Lower lobe of right lung (tissue), 2 donors: Measurements from ENCODE around the gene SART3. TPM values are rescaled to one million over a fixed set of nuclear protein-coding genes. Genes with fewer than 3 reads are reported as not detected.

Experiments used
- ATAC-seq, 2 donors: fragments of 200-7000 bp; cut with Tn5 transposase; one replicate each; pipeline ENCODE4 v1.9.1; 2020 to 2022; ENCODE audit warnings: mild to moderate bottlenecking in 2 of 2, moderate library complexity in 2 of 2
- DNase-seq: peaks from one replicate; pipeline ENCODE4 v3.0.0-alpha.2; 2020
- H3K27ac ChIP-seq: fragments of 200-600 bp; one replicate; pipeline ENCODE4 v1.8.0; 2022
- H3K27me3 ChIP-seq: fragments of 200-600 bp; one replicate; pipeline ENCODE4 v1.8.0; 2022; ENCODE audit warnings: low read depth
- H3K36me3 ChIP-seq: fragments of 200-600 bp; one replicate; pipeline ENCODE4 v1.8.0; 2022; ENCODE audit warnings: mild to moderate bottlenecking
- H3K4me1 ChIP-seq: fragments of 200-600 bp; one replicate; pipeline ENCODE4 v1.8.0; 2022
- H3K4me3 ChIP-seq: fragments of 200-600 bp; one replicate; pipeline ENCODE4 v1.8.0; 2022; ENCODE audit warnings: mild to moderate bottlenecking
- H3K9me3 ChIP-seq: fragments of 200-600 bp; one replicate; pipeline ENCODE4 v1.8.0; 2022
- intact Hi-C: fragments of 100-400 bp; cut with DNase I; formaldehyde crosslinking; loops from one replicate; pipeline ENCODE4 v1.11.0; 2022
- total RNA-seq: library from RNA; stranded (reverse); fragmentation: NEBNext Ultra II Directional; extraction: Animal tissue kit (Norgen Biotek cat#: 25700); gene quantifications from one replicate; pipeline ENCODE4 v1.2.1, GENCODE V29; 2021
- TF ChIP-seq, protein P1 (sequence below): fragments of 200-600 bp; IDR thresholded peaks from one replicate; pipeline ENCODE4 v1.8.0; 2022; ENCODE audit warnings: antibody characterized with exemption, mild to moderate bottlenecking
- donor health status: DM: no; HTN: yes; CAD: no; lungs with severe emphysema.

Gene SART3
- total RNA-seq, 1 donor from 2014 or later, result 42.8 TPM

GRCh38 chr12:108518101-108518715 lies 42.8 kb downstream of the SART3 start:
- Histone ChIP-seq H3K27ac (no peak overlapping the region), H3K27me3 (no peaks in the 10 kb centered on the region), H3K36me3 (peaks cover 63% of the 10 kb centered on the region), H3K9me3 (no peaks in the 10 kb centered on the region), H3K4me1 (peaks cover 16% of the 10 kb centered on the region), H3K4me3 (no peak overlapping the region)
- ATAC-seq (no peak), DNase-seq (no peak)
- intact Hi-C loops, result no loop called here
- TF ChIP-seq, protein P1, sequence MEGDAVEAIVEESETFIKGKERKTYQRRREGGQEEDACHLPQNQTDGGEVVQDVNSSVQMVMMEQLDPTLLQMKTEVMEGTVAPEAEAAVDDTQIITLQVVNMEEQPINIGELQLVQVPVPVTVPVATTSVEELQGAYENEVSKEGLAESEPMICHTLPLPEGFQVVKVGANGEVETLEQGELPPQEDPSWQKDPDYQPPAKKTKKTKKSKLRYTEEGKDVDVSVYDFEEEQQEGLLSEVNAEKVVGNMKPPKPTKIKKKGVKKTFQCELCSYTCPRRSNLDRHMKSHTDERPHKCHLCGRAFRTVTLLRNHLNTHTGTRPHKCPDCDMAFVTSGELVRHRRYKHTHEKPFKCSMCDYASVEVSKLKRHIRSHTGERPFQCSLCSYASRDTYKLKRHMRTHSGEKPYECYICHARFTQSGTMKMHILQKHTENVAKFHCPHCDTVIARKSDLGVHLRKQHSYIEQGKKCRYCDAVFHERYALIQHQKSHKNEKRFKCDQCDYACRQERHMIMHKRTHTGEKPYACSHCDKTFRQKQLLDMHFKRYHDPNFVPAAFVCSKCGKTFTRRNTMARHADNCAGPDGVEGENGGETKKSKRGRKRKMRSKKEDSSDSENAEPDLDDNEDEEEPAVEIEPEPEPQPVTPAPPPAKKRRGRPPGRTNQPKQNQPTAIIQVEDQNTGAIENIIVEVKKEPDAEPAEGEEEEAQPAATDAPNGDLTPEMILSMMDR, result no peak

DNA sequence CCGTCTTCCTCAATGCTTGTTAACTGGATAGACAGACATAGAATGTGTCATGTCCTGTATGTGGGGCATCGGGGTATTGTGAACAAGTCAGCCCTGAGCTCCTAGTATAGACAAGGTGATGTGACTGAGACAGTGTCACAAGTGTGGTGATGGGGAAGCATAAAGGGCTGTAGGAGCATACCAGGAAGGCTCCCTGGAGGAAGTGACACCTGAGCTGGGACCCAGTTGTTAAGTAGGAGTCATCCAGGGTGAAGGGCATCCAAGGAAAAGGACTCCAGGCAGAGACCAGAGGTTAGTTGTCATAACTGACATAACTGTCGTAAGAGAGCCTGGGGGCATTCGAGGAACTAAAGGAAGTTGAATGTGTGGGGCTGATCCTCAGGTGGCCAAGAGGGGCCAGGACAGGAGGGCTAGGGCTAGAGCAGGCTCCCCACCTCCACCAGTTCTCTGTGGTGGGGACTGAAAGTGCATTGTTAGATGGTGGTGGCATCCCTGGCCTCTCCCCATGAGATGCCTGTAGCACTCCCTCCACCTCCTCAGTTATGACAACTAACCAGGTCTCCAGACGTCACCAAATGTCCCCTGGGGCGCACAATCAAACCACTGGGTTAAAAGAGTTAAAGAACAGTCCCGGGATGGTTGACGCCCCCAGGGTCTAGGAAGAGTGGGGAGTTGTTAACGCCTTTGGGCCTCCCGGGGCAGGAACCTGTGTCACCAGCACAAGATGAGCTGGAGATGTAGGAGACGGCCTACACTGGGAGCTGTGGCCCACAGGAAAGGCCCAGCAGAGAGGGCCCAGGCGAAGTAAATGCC lies 43.5 kb downstream of the SART3 start:
- peaks cover 16% of the 10 kb centered on the region for H3K4me1 ChIP-seq
- ATAC-seq (no peak), DNase-seq (no peak)
- H3K4me3 ChIP-seq, result no peak overlapping the region
- no peaks in the 10 kb centered on the region for H3K9me3 ChIP-seq
- intact Hi-C loops, result no loop called here
- no peak overlapping the region for H3K27ac ChIP-seq
- TF ChIP-seq, protein P1, result no peak
- no peaks in the 10 kb centered on the region for H3K27me3 ChIP-seq
- H3K36me3 ChIP-seq, result peaks cover 56% of the 10 kb centered on the region

DNA sequence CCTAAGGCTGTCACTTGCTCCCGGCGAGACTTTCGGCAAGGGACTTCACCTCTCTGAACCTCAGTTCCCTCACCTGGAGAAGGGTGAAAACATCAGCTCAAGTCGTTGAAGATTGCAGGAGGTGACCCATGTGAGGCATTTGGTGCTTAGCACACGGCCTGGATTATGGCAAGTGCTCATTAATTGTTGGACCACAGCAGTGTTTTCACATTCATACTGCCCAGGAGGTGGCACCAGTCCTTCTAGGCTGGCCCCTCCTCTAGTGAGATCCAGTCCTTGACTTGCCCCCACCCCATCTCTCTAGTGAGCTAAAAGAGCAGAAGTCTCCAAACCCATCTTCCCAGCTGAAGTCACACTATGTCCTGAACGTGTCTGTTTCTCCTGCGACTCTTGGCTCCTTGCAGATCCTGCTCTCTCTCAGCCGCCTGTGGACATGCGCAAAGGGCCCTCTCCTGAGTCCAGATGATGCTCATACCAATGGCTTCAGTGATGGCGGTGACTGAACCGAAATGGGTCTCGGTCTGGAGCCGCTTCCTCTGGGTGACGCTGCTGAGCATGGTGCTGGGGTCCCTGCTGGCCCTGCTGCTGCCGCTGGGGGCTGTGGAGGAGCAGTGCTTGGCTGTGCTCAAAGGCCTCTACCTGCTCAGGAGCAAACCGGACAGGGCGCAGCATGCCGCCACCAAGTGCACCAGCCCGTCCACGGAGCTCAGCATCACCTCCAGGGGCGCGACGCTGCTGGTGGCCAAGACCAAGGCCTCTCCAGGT lies 44.3 kb downstream of the SART3 start:
- Histone ChIP-seq H3K27me3 (no peaks in the 10 kb centered on the region), H3K36me3 (peaks cover 48% of the 10 kb centered on the region), H3K4me1 (peaks cover 16% of the 10 kb centered on the region), H3K27ac (no peak overlapping the region), H3K4me3 (peak overlapping the region; percentile 83), H3K9me3 (no peaks in the 10 kb centered on the region)
- intact Hi-C loops, result no loop called here
- DNase-seq (no peak), ATAC-seq (no peak)
- TF ChIP-seq, protein P1, result no peak

- Histone ChIP-seq H3K4me3 (peak overlapping the region; percentile 83), H3K9me3 (no peaks in the 10 kb centered on the region), H3K27me3 (no peaks in the 10 kb centered on the region), H3K4me1 (peaks cover 16% of the 10 kb centered on the region), H3K36me3 (peaks cover 40% of the 10 kb centered on the region), H3K27ac (peak overlapping the region; percentile 76)
- ATAC-seq (peak in 1 of 2 donors; percentile 0), DNase-seq (no peak)
- TF ChIP-seq, protein P1, result no peak
- intact Hi-C loops, result no loop called here
Measured at GRCh38 chr12:108515916-108516315, 45.1 kb downstream of the SART3 start.

- ATAC-seq, result peak; percentile 96 to 98
- peak; percentile 100 for DNase-seq
- TF ChIP-seq, protein P1, result no peak
- intact Hi-C loops, result no loop called here
- Histone ChIP-seq H3K36me3 (peaks cover 33% of the 10 kb centered on the region), H3K4me3 (peak within 1 kb of the TSS; percentile 83), H3K9me3 (no peaks in the 10 kb centered on the region), H3K27ac (peak within 1 kb of the TSS; percentile 76), H3K4me1 (peaks cover 16% of the 10 kb centered on the region), H3K27me3 (no peaks in the 10 kb centered on the region)
Measured at GRCh38 chr12:108514973-108515814, 45.8 kb downstream of the SART3 start, which contains the start of gene FICD. TSS of gene FICD (plus strand) at chr12:108515277. CDS start at chr12:108516973, 1,696 bp downstream.
